ENCODE data around the gene ARHGAP25.
A peak's percentile ranks its signal among the peaks of the same experiment; 100 is the strongest.

The ARHGAP25 gene

DNA sequence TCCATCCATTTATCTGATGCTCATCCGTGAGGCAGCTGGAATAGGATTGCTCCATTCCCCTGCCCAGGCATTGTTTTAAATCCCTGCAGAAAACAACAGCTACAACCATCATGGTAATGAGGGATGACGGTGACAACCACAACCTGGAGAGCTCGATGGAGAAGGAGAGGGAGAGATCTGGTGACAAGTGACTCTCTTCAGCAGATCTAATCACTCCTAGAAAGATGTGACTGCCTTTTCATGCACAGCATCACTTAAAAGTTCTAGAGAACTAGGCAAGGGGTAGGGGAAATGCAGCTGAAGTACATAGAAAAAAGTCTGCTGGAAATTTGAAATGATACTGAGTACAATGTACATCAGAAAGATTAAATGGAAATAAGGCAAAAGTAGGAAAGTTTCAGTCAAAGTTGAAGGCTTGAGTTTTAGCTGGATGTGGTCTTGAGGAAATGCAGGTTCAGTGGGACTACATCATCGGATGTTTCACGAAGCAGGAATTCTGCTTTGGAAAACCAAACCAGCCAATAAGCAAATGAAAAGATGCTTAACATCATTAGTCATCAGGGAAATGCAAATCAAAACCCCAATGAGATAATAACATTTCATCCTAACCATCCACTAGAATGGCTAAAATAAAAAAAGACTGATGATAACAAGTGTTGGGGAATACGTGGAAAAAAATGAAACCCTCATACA lies 6.8 kb upstream of the ARHGAP25 start:
- no peak overlapping the region for H3K4me3 ChIP-seq (ENCODE audit: low read length)
- no peak overlapping the region for H2AK5ac ChIP-seq (ENCODE audit: low read length)
- no peak overlapping the region for H2BK5ac ChIP-seq (ENCODE audit: low read length)
- no peak for DNase-seq
- WGBS (ENCODE audit: extremely low coverage, insufficient coverage, low lambda C conversion rate) = no CpG with 5 or more reads among the region's 6 CpGs
- H3K79me1 ChIP-seq (ENCODE audit: low read length) = no peaks in the 10 kb centered on the region
- no peak overlapping the region for H2BK120ac ChIP-seq (ENCODE audit: low read depth, low read length)
- H3K56ac ChIP-seq (ENCODE audit: low read length) = no peak overlapping the region
- H2BK15ac ChIP-seq (replicated peaks; ENCODE audit: low read depth) = no peak overlapping the region
- H3K23ac ChIP-seq (ENCODE audit: low read length) = no peak overlapping the region
- H3K18ac ChIP-seq (ENCODE audit: low read length) = no peak overlapping the region
- no peaks in the 10 kb centered on the region for H3K27me3 ChIP-seq (ENCODE audit: insufficient read depth, low read length, poor library complexity)
- H3K79me2 ChIP-seq (ENCODE audit: control insufficient read depth, insufficient read depth, low read length) = no peaks in the 10 kb centered on the region
- no peak overlapping the region for H3K4ac ChIP-seq (ENCODE audit: low read depth, low read length)
- no peak overlapping the region for H3K4me2 ChIP-seq (ENCODE audit: low read length)
- no peak overlapping the region for H3K27ac ChIP-seq (ENCODE audit: low read depth, low read length)
- no peak overlapping the region for H3K9ac ChIP-seq (ENCODE audit: low read length)
- no peaks in the 10 kb centered on the region for H3K36me3 ChIP-seq (ENCODE audit: control insufficient read depth, insufficient read depth, low read length)
- H3K4me1 ChIP-seq (ENCODE audit: control insufficient read depth, low read depth, low read length) = peaks cover 3% of the 10 kb centered on the region
- no peak overlapping the region for H4K8ac ChIP-seq (ENCODE audit: low read depth, low read length)
- no peak overlapping the region for H4K5ac ChIP-seq (ENCODE audit: low read length)

DNA sequence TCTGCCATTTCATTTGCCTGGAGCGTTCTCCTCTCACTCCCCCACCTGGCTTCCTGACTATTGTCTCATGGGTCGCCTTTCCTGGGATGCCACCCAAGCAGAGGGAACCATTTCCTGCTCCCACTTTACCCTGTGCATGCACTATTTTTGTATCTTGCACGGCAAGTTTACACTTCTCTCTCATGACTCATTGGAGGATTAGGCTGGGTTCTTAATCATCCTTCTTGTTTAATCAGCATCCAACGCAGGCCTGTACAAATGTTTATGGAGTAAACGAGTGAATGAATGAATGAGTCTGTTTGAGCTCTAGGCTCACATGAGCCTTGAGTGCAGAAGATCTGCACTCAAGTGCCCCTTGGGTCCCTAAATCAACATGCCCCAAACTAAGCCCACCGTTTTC lies 3.8 kb upstream of the ARHGAP25 start:
- Histone ChIP-seq H3K4ac (ENCODE audit: low read depth, low read length) (no peak overlapping the region), H2BK5ac (ENCODE audit: low read length) (no peak overlapping the region), H4K5ac (ENCODE audit: low read length) (no peak overlapping the region), H3K36me3 (ENCODE audit: control insufficient read depth, insufficient read depth, low read length) (no peaks in the 10 kb centered on the region), H3K79me1 (ENCODE audit: low read length) (no peaks in the 10 kb centered on the region), H3K23ac (ENCODE audit: low read length) (no peak overlapping the region), H3K9ac (ENCODE audit: low read length) (no peak overlapping the region), H2AK5ac (ENCODE audit: low read length) (no peak overlapping the region), H3K27ac (ENCODE audit: low read depth, low read length) (no peak overlapping the region), H3K79me2 (ENCODE audit: control insufficient read depth, insufficient read depth, low read length) (no peaks in the 10 kb centered on the region), H3K4me3 (ENCODE audit: low read length) (no peak overlapping the region), H4K8ac (ENCODE audit: low read depth, low read length) (no peak overlapping the region), H3K18ac (ENCODE audit: low read length) (no peak overlapping the region), H2BK120ac (ENCODE audit: low read depth, low read length) (no peak overlapping the region), H3K56ac (ENCODE audit: low read length) (no peak overlapping the region), H3K27me3 (ENCODE audit: insufficient read depth, low read length, poor library complexity) (no peaks in the 10 kb centered on the region), H3K4me1 (ENCODE audit: control insufficient read depth, low read depth, low read length) (peaks cover 3% of the 10 kb centered on the region), H2BK15ac (replicated peaks; ENCODE audit: low read depth) (no peak overlapping the region), H3K4me2 (ENCODE audit: low read length) (no peak overlapping the region)
- WGBS (ENCODE audit: extremely low coverage, insufficient coverage, low lambda C conversion rate) = no CpG with 5 or more reads among the region's 6 CpGs
- no peak for DNase-seq

DNA sequence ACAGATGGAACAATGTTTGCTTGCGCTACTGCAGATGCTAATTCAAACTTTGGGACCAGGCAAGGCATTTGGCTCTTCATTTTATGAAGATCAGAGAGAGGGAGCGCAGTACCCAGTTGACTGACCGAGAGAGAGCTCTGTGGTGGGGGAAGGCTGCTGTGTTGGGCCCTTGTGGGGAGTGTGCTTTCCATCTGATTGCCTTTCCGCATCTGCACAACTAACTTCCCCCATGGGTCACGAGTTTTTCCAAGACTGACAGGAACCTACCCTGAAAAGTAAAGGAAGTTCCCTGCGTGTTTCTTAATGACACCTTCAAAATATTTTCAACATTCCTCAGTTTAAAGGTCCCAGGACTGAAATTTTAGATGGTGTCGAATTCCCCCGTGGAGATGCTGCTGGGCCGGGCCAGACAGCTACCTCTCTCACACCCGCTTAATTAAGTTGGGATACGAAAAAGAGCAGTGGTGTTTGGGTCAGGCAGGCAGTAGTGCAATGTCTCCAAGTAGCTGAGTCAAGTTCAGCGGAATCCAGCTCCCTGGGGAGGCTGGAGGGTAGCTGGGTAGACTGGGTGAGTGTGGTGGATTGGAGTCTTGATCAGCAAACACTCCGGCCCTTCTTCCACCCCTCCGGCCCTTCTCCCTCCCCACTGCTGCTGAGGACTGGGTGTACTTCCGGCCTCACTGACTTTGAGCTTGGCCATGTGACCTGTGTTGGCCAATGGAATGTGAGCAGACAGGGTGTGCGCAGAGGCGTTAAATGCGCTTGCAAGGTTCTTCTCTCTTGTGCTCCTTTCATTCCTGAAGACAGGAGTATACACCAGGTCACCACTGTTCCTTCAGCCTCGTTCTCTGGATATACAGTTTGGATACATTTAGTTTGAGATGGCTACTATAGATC lies 2.3 kb upstream of the ARHGAP25 start:
- peaks cover 3% of the 10 kb centered on the region for H3K4me1 ChIP-seq (ENCODE audit: control insufficient read depth, low read depth, low read length)
- no peaks in the 10 kb centered on the region for H3K79me1 ChIP-seq (ENCODE audit: low read length)
- H3K4me3 ChIP-seq (ENCODE audit: low read length) = no peak overlapping the region
- H3K23ac ChIP-seq (ENCODE audit: low read length) = no peak overlapping the region
- peak; percentile 47 for DNase-seq
- no peak overlapping the region for H4K8ac ChIP-seq (ENCODE audit: low read depth, low read length)
- H3K36me3 ChIP-seq (ENCODE audit: control insufficient read depth, insufficient read depth, low read length) = no peaks in the 10 kb centered on the region
- H3K4ac ChIP-seq (ENCODE audit: low read depth, low read length) = no peak overlapping the region
- no peak overlapping the region for H2AK5ac ChIP-seq (ENCODE audit: low read length)
- no peak overlapping the region for H3K27ac ChIP-seq (ENCODE audit: low read depth, low read length)
- no peaks in the 10 kb centered on the region for H3K79me2 ChIP-seq (ENCODE audit: control insufficient read depth, insufficient read depth, low read length)
- no peak overlapping the region for H2BK15ac ChIP-seq (replicated peaks; ENCODE audit: low read depth)
- H3K4me2 ChIP-seq (ENCODE audit: low read length) = no peak overlapping the region
- H2BK120ac ChIP-seq (ENCODE audit: low read depth, low read length) = no peak overlapping the region
- WGBS (ENCODE audit: extremely low coverage, insufficient coverage, low lambda C conversion rate) = no CpG with 5 or more reads among the region's 19 CpGs
- H3K56ac ChIP-seq (ENCODE audit: low read length) = no peak overlapping the region
- H3K27me3 ChIP-seq (ENCODE audit: insufficient read depth, low read length, poor library complexity) = no peaks in the 10 kb centered on the region
- no peak overlapping the region for H4K5ac ChIP-seq (ENCODE audit: low read length)
- H3K18ac ChIP-seq (ENCODE audit: low read length) = no peak overlapping the region
- H2BK5ac ChIP-seq (ENCODE audit: low read length) = no peak overlapping the region
- H3K9ac ChIP-seq (ENCODE audit: low read length) = no peak overlapping the region

DNA sequence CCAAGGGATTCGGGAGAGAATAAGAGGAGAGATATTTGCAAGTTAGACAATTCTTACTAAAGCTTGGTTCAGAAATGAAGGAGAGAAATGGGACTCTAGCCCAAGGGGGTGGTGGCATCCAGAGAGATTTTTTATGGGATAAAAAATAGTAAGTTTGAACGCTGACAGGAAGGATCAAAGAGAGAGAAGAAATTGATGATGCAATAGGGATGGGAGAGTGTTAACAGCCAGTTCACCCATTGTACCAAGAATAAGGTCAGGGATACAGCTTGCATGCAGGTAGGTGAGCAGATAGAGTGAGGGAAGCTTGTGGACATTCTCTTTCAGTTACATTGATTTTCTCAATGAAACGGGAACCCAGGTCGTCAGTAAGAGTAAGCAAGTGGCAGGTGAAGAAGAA lies 1.2 kb upstream of the ARHGAP25 start:
- no peak overlapping the region for H4K5ac ChIP-seq (ENCODE audit: low read length)
- H3K79me1 ChIP-seq (ENCODE audit: low read length) = no peaks in the 10 kb centered on the region
- H3K18ac ChIP-seq (ENCODE audit: low read length) = no peak overlapping the region
- no peak overlapping the region for H2BK15ac ChIP-seq (replicated peaks; ENCODE audit: low read depth)
- no peak overlapping the region for H3K23ac ChIP-seq (ENCODE audit: low read length)
- no peak overlapping the region for H3K4ac ChIP-seq (ENCODE audit: low read depth, low read length)
- no peaks in the 10 kb centered on the region for H3K79me2 ChIP-seq (ENCODE audit: control insufficient read depth, insufficient read depth, low read length)
- H3K56ac ChIP-seq (ENCODE audit: low read length) = no peak overlapping the region
- H3K4me3 ChIP-seq (ENCODE audit: low read length) = no peak overlapping the region
- H2AK5ac ChIP-seq (ENCODE audit: low read length) = no peak overlapping the region
- H3K4me2 ChIP-seq (ENCODE audit: low read length) = no peak overlapping the region
- no peak overlapping the region for H2BK5ac ChIP-seq (ENCODE audit: low read length)
- DNase-seq = no peak
- H2BK120ac ChIP-seq (ENCODE audit: low read depth, low read length) = no peak overlapping the region
- no CpG with 5 or more reads among the region's 4 CpGs for WGBS (ENCODE audit: extremely low coverage, insufficient coverage, low lambda C conversion rate)
- no peaks in the 10 kb centered on the region for H3K36me3 ChIP-seq (ENCODE audit: control insufficient read depth, insufficient read depth, low read length)
- H3K27me3 ChIP-seq (ENCODE audit: insufficient read depth, low read length, poor library complexity) = no peaks in the 10 kb centered on the region
- H3K9ac ChIP-seq (ENCODE audit: low read length) = no peak overlapping the region
- H3K27ac ChIP-seq (ENCODE audit: low read depth, low read length) = no peak overlapping the region
- peaks cover 3% of the 10 kb centered on the region for H3K4me1 ChIP-seq (ENCODE audit: control insufficient read depth, low read depth, low read length)
- H4K8ac ChIP-seq (ENCODE audit: low read depth, low read length) = no peak overlapping the region

DNA sequence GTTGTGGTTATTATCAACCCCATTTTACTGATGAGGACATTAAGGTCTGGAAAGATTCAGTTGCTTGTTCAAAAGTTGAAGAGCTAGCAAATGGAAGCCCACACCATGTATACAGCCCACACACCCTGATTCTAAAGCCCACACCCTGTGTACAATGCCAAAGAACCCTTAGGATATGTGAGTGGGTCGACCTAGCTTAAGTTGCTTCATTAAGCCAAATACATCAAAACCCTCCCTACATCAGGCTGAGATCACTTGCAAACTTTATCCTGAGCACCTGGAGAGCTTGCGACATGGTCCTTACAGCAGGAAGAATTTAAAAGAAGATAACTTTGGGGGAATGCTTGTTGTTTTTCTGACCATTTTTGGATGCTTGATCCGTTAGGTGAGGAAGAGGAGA lies 435 bp upstream of the ARHGAP25 start:
- Histone ChIP-seq H3K56ac (ENCODE audit: low read length) (no peak overlapping the region), H2BK120ac (ENCODE audit: low read depth, low read length) (no peak overlapping the region), H2AK5ac (ENCODE audit: low read length) (no peak overlapping the region), H3K36me3 (ENCODE audit: control insufficient read depth, insufficient read depth, low read length) (no peaks in the 10 kb centered on the region), H2BK15ac (replicated peaks; ENCODE audit: low read depth) (no peak overlapping the region), H3K4me2 (ENCODE audit: low read length) (no peak overlapping the region), H4K5ac (ENCODE audit: low read length) (no peak overlapping the region), H3K23ac (ENCODE audit: low read length) (no peak overlapping the region), H3K4ac (ENCODE audit: low read depth, low read length) (no peak overlapping the region), H2BK5ac (ENCODE audit: low read length) (no peak overlapping the region), H3K4me3 (ENCODE audit: low read length) (no peak overlapping the region), H3K79me2 (ENCODE audit: control insufficient read depth, insufficient read depth, low read length) (no peaks in the 10 kb centered on the region), H3K4me1 (ENCODE audit: control insufficient read depth, low read depth, low read length) (peaks cover 3% of the 10 kb centered on the region), H3K9ac (ENCODE audit: low read length) (no peak overlapping the region), H3K27ac (ENCODE audit: low read depth, low read length) (no peak overlapping the region), H3K79me1 (ENCODE audit: low read length) (no peaks in the 10 kb centered on the region), H4K8ac (ENCODE audit: low read depth, low read length) (no peak overlapping the region), H3K27me3 (ENCODE audit: insufficient read depth, low read length, poor library complexity) (no peaks in the 10 kb centered on the region), H3K18ac (ENCODE audit: low read length) (no peak overlapping the region)
- no CpG with 5 or more reads among the region's 3 CpGs for WGBS (ENCODE audit: extremely low coverage, insufficient coverage, low lambda C conversion rate)
- DNase-seq = no peak
